ENCODE data around the gene TCFL5.

DNA sequence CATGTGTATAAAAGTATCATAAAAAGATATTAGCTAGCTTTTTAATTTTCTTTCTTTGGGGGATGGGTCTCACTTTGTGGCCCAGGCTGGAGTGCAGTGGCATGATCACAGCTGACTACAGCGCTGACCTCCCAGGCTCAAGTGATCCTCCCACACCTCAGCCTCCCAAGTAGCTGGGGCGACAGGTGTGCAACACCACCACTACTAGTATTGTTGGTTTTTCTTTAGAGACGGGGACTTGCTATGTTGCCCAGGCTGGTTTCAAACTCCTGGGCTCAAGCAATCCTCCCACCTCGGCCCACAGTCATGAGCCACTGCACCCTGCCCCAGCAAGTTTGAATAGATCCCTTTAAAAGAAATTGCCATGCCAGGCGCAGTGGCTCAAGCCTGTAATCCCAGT, 6.5 kb downstream of the TCFL5 start:
- TF ChIP-seq POLR2A (IDR thresholded peaks at IDR 0.05) = no peak
- TF ChIP-seq, protein P1, sequence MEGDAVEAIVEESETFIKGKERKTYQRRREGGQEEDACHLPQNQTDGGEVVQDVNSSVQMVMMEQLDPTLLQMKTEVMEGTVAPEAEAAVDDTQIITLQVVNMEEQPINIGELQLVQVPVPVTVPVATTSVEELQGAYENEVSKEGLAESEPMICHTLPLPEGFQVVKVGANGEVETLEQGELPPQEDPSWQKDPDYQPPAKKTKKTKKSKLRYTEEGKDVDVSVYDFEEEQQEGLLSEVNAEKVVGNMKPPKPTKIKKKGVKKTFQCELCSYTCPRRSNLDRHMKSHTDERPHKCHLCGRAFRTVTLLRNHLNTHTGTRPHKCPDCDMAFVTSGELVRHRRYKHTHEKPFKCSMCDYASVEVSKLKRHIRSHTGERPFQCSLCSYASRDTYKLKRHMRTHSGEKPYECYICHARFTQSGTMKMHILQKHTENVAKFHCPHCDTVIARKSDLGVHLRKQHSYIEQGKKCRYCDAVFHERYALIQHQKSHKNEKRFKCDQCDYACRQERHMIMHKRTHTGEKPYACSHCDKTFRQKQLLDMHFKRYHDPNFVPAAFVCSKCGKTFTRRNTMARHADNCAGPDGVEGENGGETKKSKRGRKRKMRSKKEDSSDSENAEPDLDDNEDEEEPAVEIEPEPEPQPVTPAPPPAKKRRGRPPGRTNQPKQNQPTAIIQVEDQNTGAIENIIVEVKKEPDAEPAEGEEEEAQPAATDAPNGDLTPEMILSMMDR (IDR thresholded peaks at IDR 0.05) = no peak
